ENCODE results near the gene MYOZ2. TPM values are rescaled to one million over a fixed set of nuclear protein-coding genes. Genes with fewer than 3 reads are reported as not detected.

The MYOZ2 gene
- total RNA-seq, 1 donor from 2014 or later: 0.12 TPM

DNA sequence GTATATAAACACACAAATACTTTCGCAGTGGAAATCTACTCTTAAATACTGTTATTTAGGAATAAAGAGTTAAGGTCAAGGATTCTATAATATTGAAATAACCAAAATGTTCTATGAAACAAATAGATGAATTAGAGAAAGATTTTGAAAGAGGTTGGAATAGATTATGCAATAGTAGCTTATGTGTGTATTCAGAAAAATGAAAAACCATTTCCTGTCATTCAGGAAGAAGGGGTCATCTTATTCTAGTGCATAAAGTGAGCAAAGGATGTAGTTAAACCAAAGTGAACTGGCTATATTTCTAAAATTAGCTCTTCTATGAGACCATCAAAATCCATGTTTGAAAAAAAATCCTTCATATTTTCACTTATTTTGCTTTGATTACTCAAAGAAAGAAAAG lies 30.0 kb upstream of the MYOZ2 start:
- H3K4me1 Mint-ChIP-seq (ENCODE audit: unreplicated experiment): peaks cover 12% of the 10 kb centered on the region
- no peaks in the 10 kb centered on the region for H3K27me3 Mint-ChIP-seq
- H3K27ac Mint-ChIP-seq: no peak overlapping the region
- TF ChIP-seq, protein P1, sequence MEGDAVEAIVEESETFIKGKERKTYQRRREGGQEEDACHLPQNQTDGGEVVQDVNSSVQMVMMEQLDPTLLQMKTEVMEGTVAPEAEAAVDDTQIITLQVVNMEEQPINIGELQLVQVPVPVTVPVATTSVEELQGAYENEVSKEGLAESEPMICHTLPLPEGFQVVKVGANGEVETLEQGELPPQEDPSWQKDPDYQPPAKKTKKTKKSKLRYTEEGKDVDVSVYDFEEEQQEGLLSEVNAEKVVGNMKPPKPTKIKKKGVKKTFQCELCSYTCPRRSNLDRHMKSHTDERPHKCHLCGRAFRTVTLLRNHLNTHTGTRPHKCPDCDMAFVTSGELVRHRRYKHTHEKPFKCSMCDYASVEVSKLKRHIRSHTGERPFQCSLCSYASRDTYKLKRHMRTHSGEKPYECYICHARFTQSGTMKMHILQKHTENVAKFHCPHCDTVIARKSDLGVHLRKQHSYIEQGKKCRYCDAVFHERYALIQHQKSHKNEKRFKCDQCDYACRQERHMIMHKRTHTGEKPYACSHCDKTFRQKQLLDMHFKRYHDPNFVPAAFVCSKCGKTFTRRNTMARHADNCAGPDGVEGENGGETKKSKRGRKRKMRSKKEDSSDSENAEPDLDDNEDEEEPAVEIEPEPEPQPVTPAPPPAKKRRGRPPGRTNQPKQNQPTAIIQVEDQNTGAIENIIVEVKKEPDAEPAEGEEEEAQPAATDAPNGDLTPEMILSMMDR (conservative IDR thresholded peaks at IDR 0.05): no peak
- no peaks in the 10 kb centered on the region for H3K9me3 Mint-ChIP-seq
- H3K36me3 Mint-ChIP-seq: no peaks in the 10 kb centered on the region
- no peak for DNase-seq (ENCODE audit: extremely low spot score, unreplicated experiment)
- no peak overlapping the region for H3K4me3 Mint-ChIP-seq

DNA sequence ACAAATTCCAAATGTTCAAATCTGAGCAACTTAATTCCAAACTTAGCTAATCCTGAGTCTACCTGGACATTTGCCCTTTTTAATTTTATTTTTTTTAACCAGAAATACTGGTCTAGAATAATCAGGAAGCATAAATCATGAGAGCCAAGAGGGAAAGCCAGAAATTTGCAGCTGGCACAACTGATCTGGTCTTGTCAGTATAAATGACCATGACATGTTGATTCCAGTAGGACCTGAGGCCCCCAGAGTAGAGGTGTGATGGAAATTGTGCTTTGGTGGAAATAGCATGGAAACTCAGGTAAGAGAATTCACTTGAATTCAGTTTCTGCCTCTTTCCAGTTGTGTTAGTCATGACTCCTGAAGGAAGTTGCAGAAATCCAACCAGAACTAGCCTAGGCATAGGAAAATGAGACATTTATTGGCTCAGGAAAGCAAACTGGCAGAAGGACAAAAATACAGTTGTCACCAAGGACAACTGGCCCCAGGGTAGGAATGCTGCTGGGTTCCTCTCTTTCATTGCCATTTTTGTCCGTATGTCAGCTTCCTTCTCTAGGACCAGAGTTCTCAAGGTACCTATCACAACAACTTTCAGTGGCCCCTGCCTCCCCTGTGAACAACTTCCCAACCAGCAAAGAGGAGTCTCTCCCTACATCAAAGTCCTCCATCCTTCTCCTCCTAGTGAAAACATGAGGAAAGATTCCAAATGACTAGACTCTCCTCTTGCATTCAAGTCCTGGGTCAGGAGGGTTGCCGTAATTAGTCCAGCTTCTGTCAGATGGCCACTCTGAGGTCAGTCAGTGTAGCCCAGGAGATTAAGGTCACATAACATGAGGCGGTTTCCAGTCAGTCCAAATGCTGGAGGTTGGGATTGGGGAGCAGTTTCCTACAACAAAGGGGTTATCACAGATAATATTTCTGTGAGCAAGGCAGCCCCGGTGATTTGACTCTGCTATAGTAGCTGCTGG lies 29.3 kb upstream of the MYOZ2 start:
- Mint-ChIP-seq H3K36me3 (no peaks in the 10 kb centered on the region), H3K4me3 (no peak overlapping the region), H3K27me3 (no peaks in the 10 kb centered on the region), H3K27ac (no peak overlapping the region), H3K4me1 (ENCODE audit: unreplicated experiment) (peaks cover 12% of the 10 kb centered on the region), H3K9me3 (no peaks in the 10 kb centered on the region)
- no peak for DNase-seq (ENCODE audit: extremely low spot score, unreplicated experiment)
- TF ChIP-seq, protein P1 (conservative IDR thresholded peaks at IDR 0.05): no peak

DNA sequence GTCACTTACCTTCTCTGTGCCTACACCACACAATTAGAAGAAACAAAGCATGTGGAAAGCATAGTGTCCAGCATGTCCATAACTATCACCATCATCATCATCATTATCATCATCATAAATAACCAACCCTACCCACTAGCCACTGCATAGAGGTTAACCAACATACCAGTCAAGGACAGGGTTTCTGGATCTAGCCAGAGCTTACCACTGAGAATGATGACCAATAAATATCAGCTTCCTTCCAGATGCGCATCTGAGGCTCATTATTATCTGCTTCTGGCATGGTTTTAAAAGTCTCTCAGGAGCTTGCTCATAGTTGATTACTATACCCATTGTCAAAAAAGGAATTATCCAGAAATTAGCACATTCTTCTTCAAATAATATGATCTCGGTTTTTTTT lies 25.5 kb upstream of the MYOZ2 start:
- H3K36me3 Mint-ChIP-seq: no peaks in the 10 kb centered on the region
- H3K27me3 Mint-ChIP-seq: no peaks in the 10 kb centered on the region
- peaks cover 6% of the 10 kb centered on the region for H3K4me1 Mint-ChIP-seq (ENCODE audit: unreplicated experiment)
- H3K4me3 Mint-ChIP-seq: no peak overlapping the region
- no peak overlapping the region for H3K27ac Mint-ChIP-seq
- H3K9me3 Mint-ChIP-seq: no peaks in the 10 kb centered on the region
- no peak for DNase-seq (ENCODE audit: extremely low spot score, unreplicated experiment)
- TF ChIP-seq, protein P1 (conservative IDR thresholded peaks at IDR 0.05): no peak

DNA sequence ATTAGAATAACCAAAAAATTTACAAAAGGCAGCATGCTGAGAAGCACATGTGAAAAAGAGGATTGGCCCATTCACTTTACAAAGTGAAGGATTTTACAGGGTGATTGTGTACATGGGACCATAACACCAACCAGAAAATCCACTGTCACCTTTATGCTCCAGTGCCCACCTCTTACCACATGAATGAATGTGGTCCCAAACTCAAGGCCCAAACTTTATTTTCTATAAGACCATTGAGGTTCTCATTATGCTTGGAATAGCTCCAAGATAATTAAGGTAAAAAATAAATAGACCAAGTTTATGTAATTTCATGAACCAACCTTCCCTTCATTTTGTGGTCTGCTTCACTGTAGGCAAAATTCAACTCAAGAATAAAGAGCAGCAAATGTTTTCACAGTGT lies 24.3 kb upstream of the MYOZ2 start:
- no peak overlapping the region for H3K4me3 Mint-ChIP-seq
- H3K27me3 Mint-ChIP-seq: no peaks in the 10 kb centered on the region
- TF ChIP-seq, protein P1 (conservative IDR thresholded peaks at IDR 0.05): no peak
- no peaks in the 10 kb centered on the region for H3K9me3 Mint-ChIP-seq
- no peak overlapping the region for H3K27ac Mint-ChIP-seq
- H3K36me3 Mint-ChIP-seq: no peaks in the 10 kb centered on the region
- H3K4me1 Mint-ChIP-seq (ENCODE audit: unreplicated experiment): peaks cover 5% of the 10 kb centered on the region
- DNase-seq (ENCODE audit: extremely low spot score, unreplicated experiment): no peak

DNA sequence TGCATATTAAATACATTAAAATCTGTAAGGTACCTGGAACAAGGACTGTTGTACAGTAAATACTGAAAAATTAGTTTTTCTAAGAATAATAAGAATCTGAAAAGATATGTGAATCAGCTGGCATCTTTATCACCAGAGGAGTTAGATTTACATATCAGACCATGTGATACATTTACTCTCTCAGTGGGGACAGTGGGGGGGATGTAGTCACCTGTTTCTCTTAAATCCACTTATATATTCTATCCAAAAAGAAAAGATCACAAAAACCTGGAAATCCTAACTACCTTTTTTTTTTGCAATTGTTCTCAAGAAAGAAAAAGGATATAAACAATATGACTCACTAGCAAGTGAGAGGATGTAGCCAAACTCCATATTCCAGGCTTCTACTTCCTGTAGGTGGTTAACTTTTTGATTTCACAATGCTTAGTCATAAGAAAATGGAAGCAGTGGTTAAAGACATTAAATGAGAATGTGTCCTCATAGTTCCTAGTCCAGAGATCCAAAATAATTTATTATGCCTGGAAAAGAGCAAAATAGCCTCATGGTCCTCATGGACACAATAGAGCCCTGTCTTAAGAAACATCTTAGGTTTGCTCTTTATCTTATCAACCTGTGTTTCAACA lies 22.5 kb upstream of the MYOZ2 start:
- no peaks in the 10 kb centered on the region for H3K4me1 Mint-ChIP-seq (ENCODE audit: unreplicated experiment)
- no peak overlapping the region for H3K27ac Mint-ChIP-seq
- no peaks in the 10 kb centered on the region for H3K36me3 Mint-ChIP-seq
- H3K4me3 Mint-ChIP-seq: no peak overlapping the region
- no peaks in the 10 kb centered on the region for H3K9me3 Mint-ChIP-seq
- TF ChIP-seq, protein P1 (conservative IDR thresholded peaks at IDR 0.05): no peak
- DNase-seq (ENCODE audit: extremely low spot score, unreplicated experiment): no peak
- H3K27me3 Mint-ChIP-seq: no peaks in the 10 kb centered on the region

All from type B pancreatic cell (in vitro differentiated cells).